Measurements from ENCODE around the gene EMCN. TPM values are rescaled to one million over a fixed set of nuclear protein-coding genes. Genes with fewer than 3 reads are reported as not detected.
"Not testable (repeated sequence)": the region's sequence is repeated elsewhere in the genome, so short reads cannot be mapped to it uniquely, and the experiment has no call there.

EMCN gene
- total RNA-seq, 1 experiment from 2014 or later = not detected

- no peaks in the 10 kb centered on the region for H3K27me3 ChIP-seq (replicated peaks)
- no peak for DNase-seq (ENCODE audit: low read depth in 1 of 2, low spot score in 2 of 2)
- H3K4me3 ChIP-seq = no peak overlapping the region
- no peaks in the 10 kb centered on the region for H3K36me3 ChIP-seq
- H3K4me1 ChIP-seq (replicated peaks) = no peaks in the 10 kb centered on the region
- H3K9me3 ChIP-seq (replicated peaks) = no peaks in the 10 kb centered on the region
- H3K27ac ChIP-seq = no peak overlapping the region
These were observed 126.7 kb downstream of the EMCN start for GRCh38 chr4:100391086-100391485.

DNA sequence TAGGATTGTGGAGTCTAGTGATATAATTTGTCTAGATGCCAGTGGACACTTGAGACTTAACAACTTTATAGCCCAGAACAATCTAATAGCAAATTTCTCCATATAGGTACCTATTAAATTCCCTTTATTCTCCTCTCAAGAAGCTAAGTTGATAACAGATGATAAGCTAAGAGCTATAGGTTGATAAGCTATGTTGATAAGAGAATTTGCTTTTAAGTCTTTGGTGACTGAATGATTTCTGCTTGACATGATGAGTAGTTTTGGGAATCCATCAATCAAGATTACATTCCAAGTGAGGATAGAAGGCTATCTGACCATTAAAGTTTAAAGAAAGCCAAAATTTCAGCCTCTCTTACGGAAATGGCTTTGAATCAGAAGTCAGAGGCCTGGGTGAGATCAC, 131.6 kb downstream of the EMCN start:
- Histone ChIP-seq H3K4me1 (replicated peaks) (no peaks in the 10 kb centered on the region), H3K9me3 (replicated peaks) (no peaks in the 10 kb centered on the region), H3K36me3 (no peaks in the 10 kb centered on the region), H3K27me3 (replicated peaks) (no peaks in the 10 kb centered on the region), H3K27ac (no peak overlapping the region), H3K4me3 (no peak overlapping the region)
- no peak for DNase-seq (ENCODE audit: low read depth in 1 of 2, low spot score in 2 of 2)

DNA sequence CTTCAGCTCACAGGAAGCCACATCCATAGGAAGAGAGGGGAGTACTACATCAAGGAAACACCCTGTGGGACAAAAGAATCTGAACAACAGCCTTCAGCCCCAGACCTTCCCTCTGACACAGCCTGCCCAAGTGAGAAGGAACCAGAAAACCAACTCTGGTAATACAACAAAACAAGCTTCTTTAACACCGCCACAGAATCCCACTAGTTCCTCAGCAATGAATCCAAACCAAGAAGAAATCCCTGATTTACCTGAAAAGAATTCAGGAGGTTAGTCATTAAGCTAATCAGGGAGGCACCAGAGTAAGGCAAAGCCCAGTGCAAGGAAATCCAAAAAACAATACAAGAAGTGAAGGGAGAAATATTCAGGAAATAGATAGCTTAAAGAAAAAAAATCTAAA, 137.4 kb downstream of the EMCN start:
- not testable (repeated sequence) for H3K4me1 ChIP-seq (replicated peaks); H3K4me3 ChIP-seq; H3K27me3 ChIP-seq (replicated peaks); H3K27ac ChIP-seq; H3K9me3 ChIP-seq (replicated peaks); DNase-seq (ENCODE audit: low read depth in 1 of 2, low spot score in 2 of 2); H3K36me3 ChIP-seq

GRCh38 chr4:100379583-100380105, 138.2 kb downstream of the EMCN start:
- no peak overlapping the region for H3K27ac ChIP-seq
- H3K4me1 ChIP-seq (replicated peaks) = no peaks in the 10 kb centered on the region
- no peak for DNase-seq (ENCODE audit: low read depth in 1 of 2, low spot score in 2 of 2)
- no peak overlapping the region for H3K4me3 ChIP-seq
- H3K9me3 ChIP-seq (replicated peaks) = 0 out of 2 replicates have a peak, but pooled peaks cover 2% of the 10 kb centered on the region
- H3K27me3 ChIP-seq (replicated peaks) = no peaks in the 10 kb centered on the region
- no peaks in the 10 kb centered on the region for H3K36me3 ChIP-seq

GRCh38 chr4:100372432-100372831, 145.4 kb downstream of the EMCN start:
- Histone ChIP-seq H3K4me3 (no peak overlapping the region), H3K27ac (no peak overlapping the region), H3K36me3 (no peaks in the 10 kb centered on the region), H3K9me3 (replicated peaks) (0 out of 2 replicates have a peak, but pooled peaks cover 2% of the 10 kb centered on the region), H3K4me1 (replicated peaks) (no peaks in the 10 kb centered on the region), H3K27me3 (replicated peaks) (no peaks in the 10 kb centered on the region)
- DNase-seq (ENCODE audit: low read depth in 1 of 2, low spot score in 2 of 2) = no peak

DNA sequence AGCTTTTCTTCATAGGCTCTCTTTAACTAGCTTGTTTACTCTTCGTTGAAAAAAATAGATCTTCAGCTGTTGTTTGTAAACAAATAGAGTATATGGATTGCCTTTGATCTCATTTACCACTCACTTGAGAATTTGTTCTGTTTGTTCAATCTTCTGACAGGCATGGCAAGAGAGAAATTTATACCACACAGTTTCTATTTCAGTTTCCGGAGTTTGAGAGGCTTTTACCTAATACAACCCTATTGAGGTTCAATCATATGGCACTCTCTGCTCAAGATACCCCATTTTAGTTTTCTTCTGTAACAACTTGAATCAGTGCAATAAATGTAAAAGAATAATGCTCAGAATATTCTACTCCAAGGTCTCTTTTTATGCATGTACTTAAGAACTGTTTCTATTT, 148.0 kb downstream of the EMCN start:
- DNase-seq (ENCODE audit: low read depth in 1 of 2, low spot score in 2 of 2) = no peak
- no peaks in the 10 kb centered on the region for H3K27me3 ChIP-seq (replicated peaks)
- no peak overlapping the region for H3K4me3 ChIP-seq
- no peaks in the 10 kb centered on the region for H3K4me1 ChIP-seq (replicated peaks)
- no peaks in the 10 kb centered on the region for H3K36me3 ChIP-seq
- H3K27ac ChIP-seq = no peak overlapping the region
- H3K9me3 ChIP-seq (replicated peaks) = no peaks in the 10 kb centered on the region

DNA sequence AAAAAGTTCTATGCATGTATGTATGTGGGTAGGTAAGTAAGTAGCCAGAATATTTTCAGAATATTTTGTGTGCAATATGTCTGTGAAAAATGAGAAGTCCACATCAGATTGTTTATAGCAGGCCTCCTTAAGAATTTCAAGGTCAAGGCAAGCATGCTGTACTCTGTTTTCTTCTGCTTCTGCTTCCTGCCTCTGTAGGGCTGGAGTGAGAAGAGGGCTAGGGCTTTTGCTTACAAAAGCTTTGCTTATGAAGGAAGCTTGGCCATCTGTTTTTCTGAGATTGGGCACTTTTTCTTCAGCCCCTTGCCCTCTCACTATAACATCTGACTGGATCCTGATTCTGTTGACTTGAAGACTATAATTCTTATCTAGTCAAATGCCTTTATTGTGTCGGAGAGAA, 150.4 kb downstream of the EMCN start:
- Histone ChIP-seq H3K9me3 (replicated peaks) (no peaks in the 10 kb centered on the region), H3K27me3 (replicated peaks) (no peaks in the 10 kb centered on the region), H3K27ac (no peak overlapping the region), H3K4me1 (replicated peaks) (no peaks in the 10 kb centered on the region), H3K36me3 (no peaks in the 10 kb centered on the region), H3K4me3 (no peak overlapping the region)
- no peak for DNase-seq (ENCODE audit: low read depth in 1 of 2, low spot score in 2 of 2)

- Histone ChIP-seq H3K27ac (no peak overlapping the region), H3K27me3 (replicated peaks) (no peaks in the 10 kb centered on the region), H3K9me3 (replicated peaks) (no peaks in the 10 kb centered on the region), H3K4me1 (replicated peaks) (no peaks in the 10 kb centered on the region; the same call in 1 of the 2 replicates), H3K4me3 (no peak overlapping the region), H3K36me3 (no peaks in the 10 kb centered on the region)
- DNase-seq (ENCODE audit: low read depth in 1 of 2, low spot score in 2 of 2) = no peak
These were observed 151.6 kb downstream of the EMCN start for GRCh38 chr4:100366213-100366612.

GRCh38 chr4:100362366-100362765, 155.5 kb downstream of the EMCN start:
- no peaks in the 10 kb centered on the region for H3K36me3 ChIP-seq

DNA sequence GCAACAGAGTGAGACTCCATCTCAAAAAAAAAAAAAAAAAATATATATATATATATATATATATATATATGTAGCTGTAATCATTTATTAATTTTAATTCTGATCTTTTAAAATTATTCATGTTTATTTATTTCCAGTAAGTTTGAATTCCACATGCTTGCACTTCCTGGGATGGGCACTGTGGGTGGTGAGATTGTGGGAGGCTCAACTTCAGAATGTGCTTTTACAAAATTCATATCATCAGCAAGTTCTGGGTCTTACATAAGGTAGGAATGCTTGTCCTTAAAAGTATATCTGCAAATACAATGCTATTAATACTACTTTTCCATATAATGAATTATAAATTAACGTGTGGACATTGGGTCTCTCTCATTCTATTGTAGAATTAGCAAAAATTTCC, 156.5 kb downstream of the EMCN start:
- Histone ChIP-seq H3K4me3 (no peak overlapping the region), H3K27ac (no peak overlapping the region)
- DNase-seq (ENCODE audit: low read depth in 1 of 2, low spot score in 2 of 2) = no peak

More at GRCh38 chr4:100362366-100362765, 155.5 kb downstream of the EMCN start:
- DNase-seq (ENCODE audit: low read depth in 1 of 2, low spot score in 2 of 2) = no peak
- no peaks in the 10 kb centered on the region for H3K9me3 ChIP-seq (replicated peaks)
- no peak overlapping the region for H3K27ac ChIP-seq
- H3K4me1 ChIP-seq (replicated peaks) = no peaks in the 10 kb centered on the region; the same call in 1 of the 2 replicates
- H3K27me3 ChIP-seq (replicated peaks) = no peaks in the 10 kb centered on the region
- no peak overlapping the region for H3K4me3 ChIP-seq

GRCh38 chr4:100360211-100360610, 157.6 kb downstream of the EMCN start:
- Histone ChIP-seq H3K36me3 (no peaks in the 10 kb centered on the region), H3K27me3 (replicated peaks) (no peaks in the 10 kb centered on the region), H3K4me1 (replicated peaks) (no peaks in the 10 kb centered on the region; the same call in 1 of the 2 replicates), H3K27ac (no peak overlapping the region), H3K9me3 (replicated peaks) (no peaks in the 10 kb centered on the region), H3K4me3 (no peak overlapping the region)
- no peak for DNase-seq (ENCODE audit: low read depth in 1 of 2, low spot score in 2 of 2)

More for the DNA sequence above, 156.5 kb downstream of the EMCN start:
- Histone ChIP-seq H3K27me3 (replicated peaks) (no peaks in the 10 kb centered on the region), H3K4me1 (replicated peaks) (no peaks in the 10 kb centered on the region; the same call in 1 of the 2 replicates), H3K9me3 (replicated peaks) (no peaks in the 10 kb centered on the region), H3K36me3 (no peaks in the 10 kb centered on the region)

GRCh38 chr4:100359441-100359840, 158.4 kb downstream of the EMCN start:
- Histone ChIP-seq H3K27ac (no peak overlapping the region), H3K27me3 (replicated peaks) (no peaks in the 10 kb centered on the region), H3K9me3 (replicated peaks) (no peaks in the 10 kb centered on the region), H3K36me3 (no peaks in the 10 kb centered on the region), H3K4me3 (no peak overlapping the region), H3K4me1 (replicated peaks) (no peaks in the 10 kb centered on the region; the same call in 1 of the 2 replicates)
- DNase-seq (ENCODE audit: low read depth in 1 of 2, low spot score in 2 of 2) = no peak

- DNase-seq (ENCODE audit: low read depth in 1 of 2, low spot score in 2 of 2) = no peak
- Histone ChIP-seq H3K4me1 (replicated peaks) (no peaks in the 10 kb centered on the region; the same call in 1 of the 2 replicates), H3K36me3 (no peaks in the 10 kb centered on the region), H3K9me3 (replicated peaks) (no peaks in the 10 kb centered on the region), H3K4me3 (no peak overlapping the region), H3K27ac (no peak overlapping the region), H3K27me3 (replicated peaks) (no peaks in the 10 kb centered on the region)
These were observed 160.3 kb downstream of the EMCN start for GRCh38 chr4:100357542-100357941.

DNA sequence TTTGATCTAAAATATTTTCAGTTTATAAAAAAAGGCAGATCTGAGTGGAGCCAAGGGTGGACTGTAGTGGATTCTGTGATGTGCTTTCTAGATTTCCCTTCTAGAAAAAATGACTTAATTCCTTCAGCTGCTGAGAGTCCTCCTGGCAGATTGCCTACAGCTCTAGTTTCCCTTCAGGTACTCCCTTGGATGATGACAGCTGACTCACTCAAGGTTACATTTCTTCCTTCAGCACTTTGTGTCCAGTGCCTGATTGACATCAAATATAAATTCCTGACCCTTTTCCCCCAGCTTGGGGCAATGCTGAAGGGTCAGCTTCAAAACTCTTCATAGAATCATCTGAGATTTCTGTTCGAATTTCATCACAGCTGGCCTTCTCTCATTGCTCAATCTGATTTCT, 161.7 kb downstream of the EMCN start:
- Histone ChIP-seq H3K4me3 (no peak overlapping the region), H3K27ac (no peak overlapping the region), H3K27me3 (replicated peaks) (no peaks in the 10 kb centered on the region), H3K9me3 (replicated peaks) (no peaks in the 10 kb centered on the region), H3K4me1 (replicated peaks) (no peaks in the 10 kb centered on the region), H3K36me3 (no peaks in the 10 kb centered on the region)
- DNase-seq (ENCODE audit: low read depth in 1 of 2, low spot score in 2 of 2) = no peak

- H3K27ac ChIP-seq; H3K9me3 ChIP-seq (replicated peaks); H3K4me3 ChIP-seq; DNase-seq (ENCODE audit: low read depth in 1 of 2, low spot score in 2 of 2); H3K27me3 ChIP-seq (replicated peaks); H3K36me3 ChIP-seq: not testable (repeated sequence)
- peaks cover 16% of the 10 kb centered on the region for H3K4me1 ChIP-seq (replicated peaks)
These were observed 165.5 kb downstream of the EMCN start for GRCh38 chr4:100352352-100352751.

All from SJSA1 (cell line).